Activated T-helper 2 cell treated with anti-CD3 and anti-CD28 coated beads, Interferon-gamma antibody, Interleukin-2, Interleukin-4, amounts not matched to agents 10 μg/mL and 5 μg/mL and 100 μg/mL, durations not matched to agents 14 hours and 24 hours and 36 hours (primary cell): ENCODE results near the gene FFAR2. TPM values are rescaled to one million over a fixed set of nuclear protein-coding genes. Genes with fewer than 3 reads are reported as not detected.
"Not testable (repeated sequence)": the region's sequence is repeated elsewhere in the genome, so short reads cannot be mapped to it uniquely, and the experiment has no call there.

Source experiments
- DNase-seq: peaks from one replicate; pipeline ENCODE4 v3.0.0; 2021; ENCODE audit warnings: low spot score
- H3K27ac Mint-ChIP-seq: one replicate; pipeline ENCODE4 v1.8.0; 2021; ENCODE audit warnings: mixed read lengths
- H3K27me3 Mint-ChIP-seq: one replicate; pipeline ENCODE4 v1.8.0; 2021; ENCODE audit warnings: low read depth, mixed read lengths
- H3K36me3 Mint-ChIP-seq: one replicate; pipeline ENCODE4 v1.8.0; 2021; ENCODE audit warnings: low read depth, mixed read lengths
- H3K4me1 Mint-ChIP-seq: one replicate; pipeline ENCODE4 v1.8.0; 2021; ENCODE audit warnings: low read depth, mixed read lengths
- H3K4me3 Mint-ChIP-seq: one replicate; pipeline ENCODE4 v1.8.0; 2021; ENCODE audit warnings: low read depth, mild to moderate bottlenecking, moderate library complexity, mixed read lengths
- H3K9me3 Mint-ChIP-seq: one replicate; pipeline ENCODE4 v1.8.0; 2021; ENCODE audit warnings: mixed read lengths
- intact Hi-C: fragments of 100-400 bp; cut with micrococcal nuclease; formaldehyde crosslinking; loops from one replicate; pipeline ENCODE4 v1.15.1; 2023
- total RNA-seq: library from RNA; stranded (reverse); gene quantifications from 2 replicates; pipeline ENCODE4 v1.2.3, GENCODE V29; 2022

The FFAR2 gene
- total RNA-seq, 1 donor from 2014 or later, result not detected

DNA sequence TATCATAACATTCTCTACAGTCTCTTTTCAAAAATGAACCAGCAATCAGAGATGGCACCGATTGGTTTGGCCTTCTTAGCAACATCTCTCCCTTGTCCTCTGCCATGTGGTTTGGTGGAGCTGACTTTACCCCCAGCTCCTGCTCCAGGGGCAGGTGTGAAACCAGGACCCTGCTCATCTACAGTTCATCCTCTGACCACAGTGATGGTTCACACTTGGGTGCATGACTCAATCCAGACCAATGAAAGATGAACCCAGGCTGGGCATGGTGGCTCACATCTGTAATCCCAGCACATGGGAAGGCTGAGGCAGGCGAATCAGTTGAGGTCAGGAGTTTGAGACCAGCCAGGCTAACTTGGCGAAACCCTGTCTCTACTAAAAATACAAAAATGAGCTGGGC is 33.6 kb upstream of the FFAR2 start:
- intact Hi-C loops, result no loop called here
- DNase-seq, result no peak
- Mint-ChIP-seq H3K27me3 (peaks cover 45% of the 10 kb centered on the region), H3K36me3 (no peaks in the 10 kb centered on the region), H3K4me3 (no peak overlapping the region), H3K27ac (no peak overlapping the region), H3K4me1 (no peaks in the 10 kb centered on the region), H3K9me3 (no peaks in the 10 kb centered on the region)

DNA sequence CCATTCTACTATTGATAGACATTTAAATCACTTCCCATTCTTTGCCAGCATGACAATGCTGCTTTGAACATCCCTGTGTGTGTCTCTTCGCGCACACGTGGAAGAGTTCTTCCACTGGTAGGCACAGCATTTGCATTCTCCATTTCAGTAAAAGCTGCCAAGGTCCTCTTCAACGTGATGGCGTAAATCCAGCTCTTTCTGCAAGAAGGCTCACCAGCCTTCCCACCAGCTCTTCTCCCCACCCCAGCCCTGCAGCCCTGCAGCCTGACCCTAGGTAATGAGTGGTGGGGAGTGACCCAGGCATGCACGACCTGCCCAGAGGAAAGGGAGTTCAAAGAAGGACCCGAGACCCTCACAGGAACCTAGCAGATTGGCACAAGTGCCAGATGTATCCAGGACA is 31.7 kb upstream of the FFAR2 start:
- no peak overlapping the region for H3K27ac Mint-ChIP-seq
- DNase-seq, result no peak
- H3K36me3 Mint-ChIP-seq, result no peaks in the 10 kb centered on the region
- intact Hi-C loops, result no loop called here
- H3K4me3 Mint-ChIP-seq, result no peak overlapping the region
- H3K4me1 Mint-ChIP-seq, result no peaks in the 10 kb centered on the region
- H3K27me3 Mint-ChIP-seq, result peaks cover 41% of the 10 kb centered on the region
- no peaks in the 10 kb centered on the region for H3K9me3 Mint-ChIP-seq

DNA sequence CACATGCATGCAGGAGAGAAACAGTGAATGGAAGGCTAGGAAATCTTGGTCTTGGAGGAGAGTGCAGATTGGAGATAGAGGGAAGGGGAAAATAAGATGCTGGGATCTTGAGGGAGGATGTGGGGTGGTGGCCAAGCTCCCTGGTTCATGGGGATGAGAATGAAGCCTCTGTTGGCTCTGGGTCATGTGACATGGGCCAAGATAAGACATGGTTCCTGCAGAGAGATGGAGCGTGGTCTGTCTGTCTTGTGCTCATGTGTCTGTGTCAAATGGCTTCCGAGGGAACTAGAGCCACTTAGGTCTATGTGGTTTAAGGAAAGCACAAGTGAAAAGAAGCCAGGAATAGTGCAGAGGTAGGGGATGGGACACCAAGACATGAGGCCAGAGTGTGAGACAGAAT is 30.8 kb upstream of the FFAR2 start:
- intact Hi-C loops, result no loop called here
- DNase-seq, result no peak
- Mint-ChIP-seq H3K4me1 (no peaks in the 10 kb centered on the region), H3K36me3 (no peaks in the 10 kb centered on the region), H3K27me3 (peaks cover 37% of the 10 kb centered on the region), H3K27ac (no peak overlapping the region), H3K9me3 (no peaks in the 10 kb centered on the region), H3K4me3 (no peak overlapping the region)

DNA sequence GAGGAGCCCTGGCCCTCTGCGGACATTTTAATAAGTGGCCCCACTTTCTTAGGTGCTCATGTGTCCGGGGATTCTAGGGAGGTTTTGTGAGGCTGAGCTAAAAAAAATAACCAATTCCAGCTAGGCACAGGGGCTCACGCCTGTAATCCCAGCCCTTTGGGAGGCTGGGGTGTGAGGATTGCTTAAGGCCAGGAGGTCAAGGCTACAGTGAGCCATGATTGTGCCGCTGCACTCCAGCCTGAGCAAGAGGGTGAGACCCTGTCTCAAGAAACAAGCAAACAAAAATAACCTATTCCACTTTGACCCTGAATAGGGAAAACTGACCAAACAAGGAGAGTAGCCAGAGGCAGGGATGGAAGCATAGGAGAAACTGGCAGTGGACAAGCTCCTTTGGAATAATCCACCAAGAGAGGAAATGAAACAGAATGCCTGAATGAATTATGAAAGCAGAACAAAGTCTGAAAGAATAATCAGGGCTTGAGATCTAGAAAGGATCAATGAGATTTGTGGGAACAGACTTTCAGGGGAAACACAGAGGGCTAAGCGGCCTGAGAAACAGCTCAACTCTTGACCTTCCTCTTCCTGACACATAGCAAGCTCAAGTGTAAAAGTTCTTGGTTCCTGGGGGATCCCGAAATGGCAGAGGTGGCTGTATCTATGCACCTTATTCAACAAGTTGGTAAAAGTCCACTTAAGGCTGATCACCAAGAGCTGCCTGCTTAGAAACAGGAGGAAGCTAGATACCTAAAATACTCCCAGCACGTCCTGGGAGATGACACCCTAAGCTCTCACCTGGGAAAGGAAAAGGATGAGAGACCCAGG is 30.1 kb upstream of the FFAR2 start:
- no peak for DNase-seq
- Mint-ChIP-seq H3K4me3 (no peak overlapping the region), H3K9me3 (no peaks in the 10 kb centered on the region)

DNA sequence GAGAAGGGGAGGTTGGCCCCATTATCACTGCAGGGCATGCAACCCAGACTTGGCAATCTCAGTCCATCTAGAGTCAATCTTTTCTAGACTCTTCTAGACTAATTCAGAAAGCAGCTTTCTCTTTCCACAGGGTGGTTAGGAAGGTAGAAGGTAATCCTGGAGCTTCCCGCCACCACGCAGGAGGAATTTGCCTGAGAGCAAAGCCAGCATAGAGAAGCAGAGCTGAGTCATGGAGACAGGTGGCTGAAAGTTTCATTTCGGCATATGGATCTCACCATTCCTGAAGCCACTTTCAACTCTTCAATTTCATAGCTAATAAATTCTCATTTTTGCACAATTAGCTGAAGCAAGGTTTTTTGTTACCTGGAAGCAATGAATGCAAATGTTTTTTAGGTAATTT is 29.0 kb upstream of the FFAR2 start:
- H3K4me1 Mint-ChIP-seq, result no peaks in the 10 kb centered on the region
- H3K36me3 Mint-ChIP-seq, result no peaks in the 10 kb centered on the region
- peaks cover 34% of the 10 kb centered on the region for H3K27me3 Mint-ChIP-seq
- H3K27ac Mint-ChIP-seq, result no peak overlapping the region
- no peaks in the 10 kb centered on the region for H3K9me3 Mint-ChIP-seq
- intact Hi-C loops, result no loop called here
- DNase-seq, result no peak
- H3K4me3 Mint-ChIP-seq, result no peak overlapping the region

More for the DNA sequence above, 30.1 kb upstream of the FFAR2 start:
- no peaks in the 10 kb centered on the region for H3K36me3 Mint-ChIP-seq
- peaks cover 34% of the 10 kb centered on the region for H3K27me3 Mint-ChIP-seq
- H3K4me1 Mint-ChIP-seq, result no peaks in the 10 kb centered on the region
- intact Hi-C loops, result no loop called here
- H3K27ac Mint-ChIP-seq, result no peak overlapping the region

DNA sequence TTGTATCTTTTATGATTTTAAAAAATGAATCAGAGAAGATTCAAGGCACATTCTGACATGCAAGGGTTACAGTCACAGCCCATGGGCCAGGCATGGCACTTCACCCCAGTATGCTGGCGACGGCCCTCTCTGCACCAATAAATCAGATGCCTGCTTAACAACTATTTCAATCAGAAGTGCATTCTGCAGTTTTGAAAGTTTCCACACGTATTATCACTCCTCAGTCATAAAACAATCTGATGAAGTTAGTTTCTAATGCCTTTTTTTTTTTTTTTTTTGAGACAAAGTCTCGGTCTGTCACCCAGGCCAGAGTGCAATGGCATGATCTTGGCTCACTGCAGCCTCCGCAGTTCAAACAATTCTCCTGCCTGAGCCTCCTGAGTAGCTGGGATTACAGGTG is 28.3 kb upstream of the FFAR2 start:
- Mint-ChIP-seq H3K27ac (no peak overlapping the region), H3K27me3 (peaks cover 31% of the 10 kb centered on the region), H3K4me3 (no peak overlapping the region), H3K9me3 (no peaks in the 10 kb centered on the region), H3K4me1 (no peaks in the 10 kb centered on the region), H3K36me3 (no peaks in the 10 kb centered on the region)
- intact Hi-C loops, result no loop called here
- no peak for DNase-seq

DNA sequence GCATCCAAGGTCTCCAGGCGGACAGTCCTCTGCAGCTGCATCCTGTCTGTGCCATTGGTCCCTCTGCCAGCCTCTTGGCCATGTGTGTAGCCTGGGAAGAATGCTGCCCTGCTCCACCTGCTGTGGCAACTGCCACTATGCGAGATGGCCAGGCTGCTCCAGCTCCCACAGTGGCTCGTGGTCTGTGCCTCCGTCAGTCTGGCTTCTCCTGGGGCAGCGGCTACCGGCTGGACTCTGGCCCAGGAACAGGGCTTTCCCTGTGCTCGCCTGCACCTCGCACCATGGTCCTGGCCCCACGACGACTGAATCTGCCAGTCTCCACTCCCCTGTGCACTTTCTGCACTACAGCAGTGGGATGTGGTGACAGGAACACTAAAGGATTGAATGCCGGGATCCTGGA is 26.7 kb upstream of the FFAR2 start:
- H3K36me3 Mint-ChIP-seq, result no peaks in the 10 kb centered on the region
- no peak overlapping the region for H3K4me3 Mint-ChIP-seq
- H3K27me3 Mint-ChIP-seq, result peaks cover 27% of the 10 kb centered on the region
- DNase-seq, result no peak
- no peak overlapping the region for H3K27ac Mint-ChIP-seq
- H3K9me3 Mint-ChIP-seq, result no peaks in the 10 kb centered on the region
- intact Hi-C loops, result no loop called here
- H3K4me1 Mint-ChIP-seq, result no peaks in the 10 kb centered on the region

DNA sequence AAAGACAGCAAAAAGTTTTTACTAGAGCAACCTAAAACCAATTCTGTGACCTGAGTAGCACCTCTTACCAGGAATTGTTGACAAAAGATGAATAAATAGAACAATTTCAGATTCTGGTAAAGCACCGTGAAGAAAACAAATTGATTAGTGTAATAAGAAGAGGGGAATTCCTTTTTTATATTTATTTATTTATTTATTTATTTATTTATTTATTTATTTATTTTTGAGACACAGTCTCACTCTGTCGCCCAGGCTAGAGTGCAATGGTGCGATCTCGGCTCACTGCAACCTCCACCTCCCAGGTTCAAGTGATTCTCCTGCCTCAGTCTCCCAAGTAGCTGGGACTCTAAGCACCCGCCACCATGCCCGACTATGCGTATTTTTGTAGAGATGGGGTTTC is 24.7 kb upstream of the FFAR2 start:
- intact Hi-C loops, DNase-seq, H3K4me1 Mint-ChIP-seq, H3K36me3 Mint-ChIP-seq, H3K4me3 Mint-ChIP-seq, H3K9me3 Mint-ChIP-seq, H3K27ac Mint-ChIP-seq: not testable (repeated sequence)
- H3K27me3 Mint-ChIP-seq, result peaks cover 11% of the 10 kb centered on the region

DNA sequence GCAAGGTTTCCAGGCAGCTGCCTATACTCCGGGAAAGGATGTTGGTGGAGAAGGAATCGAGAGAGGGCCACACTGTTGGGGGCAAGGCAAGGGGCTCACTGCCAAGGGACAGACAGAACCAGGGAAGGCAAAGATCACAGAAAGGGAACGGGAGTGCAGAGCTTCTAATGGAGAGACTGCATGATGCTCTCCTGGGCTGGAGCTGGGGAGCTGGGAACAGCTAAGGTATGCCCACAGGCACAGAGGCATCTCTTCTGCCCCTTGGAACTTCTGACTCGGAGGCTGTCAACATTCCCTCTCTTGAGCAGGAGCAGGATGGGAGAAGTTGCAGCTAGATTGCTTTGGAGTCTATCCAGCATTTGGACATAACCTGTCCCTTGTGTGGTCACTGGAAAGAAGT is 22.4 kb upstream of the FFAR2 start:
- H3K27ac Mint-ChIP-seq, result no peak overlapping the region
- peaks cover 2% of the 10 kb centered on the region for H3K4me1 Mint-ChIP-seq
- peaks cover 9% of the 10 kb centered on the region for H3K27me3 Mint-ChIP-seq
- no peak overlapping the region for H3K4me3 Mint-ChIP-seq
- DNase-seq, result no peak
- intact Hi-C loops, result no loop called here
- peaks cover 3% of the 10 kb centered on the region for H3K9me3 Mint-ChIP-seq
- H3K36me3 Mint-ChIP-seq, result no peaks in the 10 kb centered on the region

DNA sequence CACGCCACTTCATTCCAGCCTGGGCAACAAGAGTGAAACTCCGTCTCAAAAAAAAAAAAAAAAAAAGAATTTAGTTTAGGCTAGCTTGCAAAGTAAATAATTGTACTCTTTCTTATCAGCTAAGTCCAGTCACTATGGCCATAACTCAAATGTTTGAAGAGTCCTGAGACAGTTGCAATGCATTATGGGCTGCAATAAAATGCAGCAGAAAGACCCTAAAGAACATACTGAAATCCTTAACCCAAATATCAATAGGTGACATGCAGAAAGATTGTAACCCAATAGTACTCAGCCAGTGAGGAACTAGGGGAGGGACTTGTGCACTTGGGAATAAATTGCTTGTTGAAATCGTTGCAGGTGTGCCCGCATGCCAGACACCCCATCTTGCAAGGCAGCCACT is 20.9 kb upstream of the FFAR2 start:
- Mint-ChIP-seq H3K27me3 (peaks cover 14% of the 10 kb centered on the region), H3K27ac (no peak overlapping the region), H3K4me1 (peaks cover 6% of the 10 kb centered on the region), H3K4me3 (no peak overlapping the region), H3K36me3 (no peaks in the 10 kb centered on the region), H3K9me3 (peaks cover 16% of the 10 kb centered on the region)
- DNase-seq, result no peak
- intact Hi-C loops, result no loop called here

DNA sequence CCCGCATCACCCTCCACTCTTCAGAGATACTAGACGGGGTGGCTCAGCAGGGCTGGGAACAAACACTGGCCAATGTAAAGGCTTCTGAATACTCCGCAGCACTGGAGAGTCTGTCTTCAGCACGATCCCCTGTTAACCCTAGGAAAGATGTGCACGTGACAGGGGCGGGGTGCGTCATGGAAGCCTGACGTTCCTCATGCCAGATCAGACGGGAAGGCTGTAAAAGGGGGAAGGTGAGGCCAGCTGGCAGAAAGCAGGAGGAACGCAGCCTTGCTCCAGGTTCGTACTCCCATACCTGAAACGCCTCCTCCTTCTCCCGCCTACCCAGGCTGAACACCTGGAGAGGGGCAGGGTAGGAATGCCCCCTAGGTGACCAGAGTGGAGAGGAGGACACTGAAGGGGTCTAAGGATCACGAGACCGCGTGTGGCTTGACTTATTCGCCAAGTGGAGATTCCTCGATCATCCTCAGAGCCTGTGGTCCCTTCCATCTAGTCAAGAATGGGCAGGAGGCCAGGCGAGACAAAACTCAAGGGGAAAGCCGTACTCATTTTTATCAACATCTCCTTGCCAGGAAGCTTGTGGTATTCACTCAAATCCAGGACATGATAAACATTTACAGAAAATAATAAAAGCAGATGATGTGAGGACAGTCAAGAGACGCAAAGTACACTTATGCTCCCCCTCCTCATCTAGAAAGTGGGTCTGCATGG is 18.2 kb upstream of the FFAR2 start:
- peaks cover 19% of the 10 kb centered on the region for H3K9me3 Mint-ChIP-seq
- intact Hi-C loops, result no loop called here
- H3K27me3 Mint-ChIP-seq, result peaks cover 19% of the 10 kb centered on the region
- H3K4me3 Mint-ChIP-seq, result no peak overlapping the region
- DNase-seq, result no peak
- peaks cover 6% of the 10 kb centered on the region for H3K4me1 Mint-ChIP-seq
- H3K27ac Mint-ChIP-seq, result no peak overlapping the region
- no peaks in the 10 kb centered on the region for H3K36me3 Mint-ChIP-seq

DNA sequence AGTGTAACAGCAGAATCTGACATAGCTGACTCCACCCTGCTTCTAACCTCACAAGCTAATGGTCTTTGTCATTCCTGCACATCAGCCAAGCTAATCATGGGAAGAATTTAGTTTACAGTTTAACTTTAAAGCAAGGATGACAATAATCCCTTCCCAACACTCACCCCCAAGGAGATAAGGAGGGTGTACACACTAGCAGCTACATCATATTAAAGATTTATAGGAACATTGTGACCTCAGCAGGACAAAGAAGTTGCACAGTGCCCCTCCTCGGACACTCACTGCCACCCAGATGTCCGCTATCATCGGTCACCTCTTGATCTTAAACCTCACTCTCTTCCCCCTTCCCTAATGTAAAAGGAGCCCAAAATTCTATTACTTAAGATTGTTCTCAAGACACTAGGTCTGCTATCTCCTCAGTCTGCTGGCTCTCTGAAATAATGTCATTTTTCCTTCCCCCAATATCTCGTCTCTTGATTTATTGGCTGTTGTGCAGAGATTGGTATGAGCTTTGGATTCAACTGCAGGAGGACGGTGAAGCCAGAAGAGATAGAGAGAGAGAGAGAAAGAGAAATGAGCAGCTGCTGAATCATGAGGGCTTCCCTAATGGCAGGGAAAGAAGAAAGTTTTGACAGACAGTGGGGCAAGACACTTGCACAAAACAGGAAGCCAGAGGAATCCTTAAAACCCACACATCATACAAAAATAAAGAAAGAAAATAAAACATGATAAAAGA is 17.5 kb upstream of the FFAR2 start:
- Mint-ChIP-seq H3K27me3 (peaks cover 17% of the 10 kb centered on the region), H3K9me3 (peaks cover 19% of the 10 kb centered on the region), H3K4me1 (peaks cover 6% of the 10 kb centered on the region), H3K4me3 (no peak overlapping the region), H3K27ac (no peak overlapping the region), H3K36me3 (no peaks in the 10 kb centered on the region)
- no peak for DNase-seq
- intact Hi-C loops, result no loop called here
